Ishikawa (cell line): ENCODE results near the gene PCDHB4.

Source experiments
- CEBPB ChIP-seq: IDR thresholded peaks from 2 replicates; pipeline ENCODE4 v1.6.1; 2012
- EP300 ChIP-seq: IDR thresholded peaks from 2 replicates; pipeline ENCODE4 v1.6.1; 2012; ENCODE audit warnings: borderline replicate concordance
- RAD21 ChIP-seq: IDR thresholded peaks from 2 replicates; pipeline ENCODE4 v1.6.1; 2012; ENCODE audit warnings: low read depth
- TAF1 ChIP-seq: IDR thresholded peaks from 2 replicates; pipeline ENCODE4 v1.6.1; 2012; ENCODE audit warnings: low read depth, mild to moderate bottlenecking
- TCF12 ChIP-seq: IDR thresholded peaks from 2 replicates; pipeline ENCODE4 v1.6.1; 2012; ENCODE audit warnings: low read depth
- TF ChIP-seq, protein P1 (sequence below): IDR thresholded peaks from 2 replicates; pipeline ENCODE4 v1.6.1; 2012
- TF ChIP-seq, protein P2 (sequence below): IDR thresholded peaks from 2 replicates; pipeline ENCODE4 v1.6.1; 2012; ENCODE audit warnings: low read depth, mild to moderate bottlenecking

DNA sequence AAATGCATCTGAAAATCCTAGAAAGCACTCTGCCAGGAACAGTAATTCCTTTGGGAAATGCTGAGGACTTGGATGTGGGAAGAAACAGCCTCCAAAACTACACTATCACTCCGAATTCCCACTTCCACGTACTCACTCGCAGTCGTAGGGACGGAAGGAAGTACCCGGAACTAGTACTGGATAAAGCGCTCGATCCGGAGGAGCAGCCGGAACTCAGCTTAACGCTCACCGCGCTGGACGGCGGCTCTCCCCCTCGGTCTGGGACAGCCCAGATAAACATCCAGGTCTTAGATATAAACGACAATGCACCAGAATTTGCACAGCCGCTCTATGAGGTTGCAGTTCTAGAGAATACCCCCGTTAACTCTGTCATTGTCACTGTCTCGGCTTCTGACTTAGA, 20.6 kb upstream of the PCDHB4 start:
- TF ChIP-seq TAF1 (no peak), TCF12 (no peak), EP300 (no peak), RAD21 (no peak), CEBPB (no peak)
- TF ChIP-seq, protein P1, sequence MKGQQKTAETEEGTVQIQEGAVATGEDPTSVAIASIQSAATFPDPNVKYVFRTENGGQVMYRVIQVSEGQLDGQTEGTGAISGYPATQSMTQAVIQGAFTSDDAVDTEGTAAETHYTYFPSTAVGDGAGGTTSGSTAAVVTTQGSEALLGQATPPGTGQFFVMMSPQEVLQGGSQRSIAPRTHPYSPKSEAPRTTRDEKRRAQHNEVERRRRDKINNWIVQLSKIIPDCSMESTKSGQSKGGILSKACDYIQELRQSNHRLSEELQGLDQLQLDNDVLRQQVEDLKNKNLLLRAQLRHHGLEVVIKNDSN = no peak
- TF ChIP-seq, protein P2, sequence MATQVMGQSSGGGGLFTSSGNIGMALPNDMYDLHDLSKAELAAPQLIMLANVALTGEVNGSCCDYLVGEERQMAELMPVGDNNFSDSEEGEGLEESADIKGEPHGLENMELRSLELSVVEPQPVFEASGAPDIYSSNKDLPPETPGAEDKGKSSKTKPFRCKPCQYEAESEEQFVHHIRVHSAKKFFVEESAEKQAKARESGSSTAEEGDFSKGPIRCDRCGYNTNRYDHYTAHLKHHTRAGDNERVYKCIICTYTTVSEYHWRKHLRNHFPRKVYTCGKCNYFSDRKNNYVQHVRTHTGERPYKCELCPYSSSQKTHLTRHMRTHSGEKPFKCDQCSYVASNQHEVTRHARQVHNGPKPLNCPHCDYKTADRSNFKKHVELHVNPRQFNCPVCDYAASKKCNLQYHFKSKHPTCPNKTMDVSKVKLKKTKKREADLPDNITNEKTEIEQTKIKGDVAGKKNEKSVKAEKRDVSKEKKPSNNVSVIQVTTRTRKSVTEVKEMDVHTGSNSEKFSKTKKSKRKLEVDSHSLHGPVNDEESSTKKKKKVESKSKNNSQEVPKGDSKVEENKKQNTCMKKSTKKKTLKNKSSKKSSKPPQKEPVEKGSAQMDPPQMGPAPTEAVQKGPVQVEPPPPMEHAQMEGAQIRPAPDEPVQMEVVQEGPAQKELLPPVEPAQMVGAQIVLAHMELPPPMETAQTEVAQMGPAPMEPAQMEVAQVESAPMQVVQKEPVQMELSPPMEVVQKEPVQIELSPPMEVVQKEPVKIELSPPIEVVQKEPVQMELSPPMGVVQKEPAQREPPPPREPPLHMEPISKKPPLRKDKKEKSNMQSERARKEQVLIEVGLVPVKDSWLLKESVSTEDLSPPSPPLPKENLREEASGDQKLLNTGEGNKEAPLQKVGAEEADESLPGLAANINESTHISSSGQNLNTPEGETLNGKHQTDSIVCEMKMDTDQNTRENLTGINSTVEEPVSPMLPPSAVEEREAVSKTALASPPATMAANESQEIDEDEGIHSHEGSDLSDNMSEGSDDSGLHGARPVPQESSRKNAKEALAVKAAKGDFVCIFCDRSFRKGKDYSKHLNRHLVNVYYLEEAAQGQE = no peak
